Mesodermal cell (in vitro differentiated cells): ENCODE results near the gene DNM3.

ENCODE experiments used
- H3K27ac ChIP-seq: 2 replicates; pipeline ENCODE4 v1.7.0; 2013; ENCODE audit warnings: mild to moderate bottlenecking, low read depth, low read length, moderate library complexity; ENCODE audit not compliant: severe bottlenecking
- H3K36me3 ChIP-seq: 2 replicates; pipeline ENCODE4 v1.7.1; 2013; ENCODE audit warnings: mild to moderate bottlenecking, low read length, moderate library complexity; ENCODE audit not compliant: control insufficient read depth, insufficient read depth
- H3K4me1 ChIP-seq: one replicate; pipeline ENCODE4 v1.7.1; 2013; ENCODE audit warnings: mild to moderate bottlenecking, low read length; ENCODE audit not compliant: insufficient read depth, control insufficient read depth, poor library complexity, severe bottlenecking
- H3K4me3 ChIP-seq: 2 replicates; pipeline ENCODE4 v1.7.0; 2013; ENCODE audit warnings: low read length, control low read depth, mild to moderate bottlenecking; ENCODE audit not compliant: insufficient read depth, poor library complexity, severe bottlenecking; ENCODE audit errors: extremely low read depth
- H3K9me3 ChIP-seq: 2 replicates; pipeline ENCODE4 v1.7.1; 2013; ENCODE audit warnings: mild to moderate bottlenecking, low read length, moderate library complexity; ENCODE audit not compliant: control insufficient read depth
- WGBS, 2 experiments: methylation state at CpG; one replicate each; pipeline ENCODE4 v1.1.5; 2013; ENCODE audit warnings: missing lambda C conversion rate in 2 of 2; ENCODE audit not compliant: insufficient coverage in 2 of 2; 5-methylcytosine and 5-hydroxymethylcytosine counted together

Gene DNM3

DNA sequence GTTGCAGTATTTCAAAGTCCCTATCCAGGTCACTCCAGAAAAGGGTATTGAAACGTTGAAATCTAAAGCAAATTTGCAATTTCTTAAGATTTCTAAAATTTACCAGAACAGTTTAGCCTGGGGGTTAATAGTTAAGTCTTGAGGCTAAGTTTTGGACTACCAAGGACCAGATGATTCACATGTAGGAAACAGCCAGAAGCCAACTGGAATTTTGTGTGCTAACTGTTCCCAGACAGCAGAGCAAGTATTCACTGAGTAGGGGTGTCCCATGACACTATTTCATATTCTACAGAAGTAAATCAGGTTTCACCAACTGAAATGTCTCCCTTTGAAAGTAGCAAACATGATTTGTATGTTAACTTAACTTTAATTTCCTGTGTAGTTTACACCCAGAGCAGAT lies 567.7 kb downstream of the DNM3 start:
- WGBS, 2 experiments: 100% methylated on average over 1 of the region's 1 CpG; no CpG with 5 or more reads in 1 of the 2 experiments
- peaks cover 4% of the 10 kb centered on the region for H3K4me1 ChIP-seq
- H3K9me3 ChIP-seq: no peaks in the 10 kb centered on the region
- H3K27ac ChIP-seq: no peak overlapping the region
- no peak overlapping the region for H3K4me3 ChIP-seq
- H3K36me3 ChIP-seq: no peaks in the 10 kb centered on the region

- no peaks in the 10 kb centered on the region for H3K36me3 ChIP-seq
- WGBS, 2 experiments: no CpG with 5 or more reads among the region's 1 CpG
Observed at GRCh38 chr1:172410027-172410426, 568.7 kb downstream of the DNM3 start.

DNA sequence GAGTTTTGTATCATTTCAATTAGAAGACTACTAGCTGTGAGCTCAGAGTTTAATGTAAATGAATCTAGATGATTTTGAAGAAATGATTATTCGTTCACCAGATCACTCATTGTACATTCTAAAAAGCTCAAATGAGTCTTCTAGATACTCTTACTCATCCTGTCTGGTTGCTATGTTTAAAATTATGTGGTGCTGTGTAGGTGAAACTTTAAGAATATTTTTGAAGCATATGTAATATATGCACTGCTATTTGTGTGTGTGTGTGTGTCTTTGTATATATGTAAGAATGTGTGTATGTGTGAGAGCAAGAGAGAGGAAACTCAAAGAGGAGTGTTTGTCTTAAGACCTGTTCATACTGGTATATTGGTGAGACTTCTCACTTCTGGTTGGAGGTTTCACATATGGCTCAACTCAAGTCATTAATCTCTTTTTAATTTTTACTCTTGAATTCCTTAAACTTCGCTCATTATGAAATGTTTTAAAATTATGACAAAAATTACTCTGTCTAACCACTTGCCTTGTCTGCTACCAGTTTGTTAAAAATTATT lies 570.6 kb downstream of the DNM3 start:
- Histone ChIP-seq H3K27ac (no peak overlapping the region), H3K36me3 (no peaks in the 10 kb centered on the region), H3K4me1 (peaks cover 4% of the 10 kb centered on the region), H3K9me3 (no peaks in the 10 kb centered on the region), H3K4me3 (no peak overlapping the region)
- WGBS, 2 experiments: no CpG with 5 or more reads among the region's 2 CpGs

More at GRCh38 chr1:172410027-172410426, 568.7 kb downstream of the DNM3 start:
- Histone ChIP-seq H3K27ac (no peak overlapping the region), H3K9me3 (no peaks in the 10 kb centered on the region), H3K4me3 (no peak overlapping the region), H3K4me1 (peaks cover 4% of the 10 kb centered on the region)

GRCh38 chr1:172414331-172414730 lies 573.0 kb downstream of the DNM3 start:
- no peaks in the 10 kb centered on the region for H3K9me3 ChIP-seq
- no peak overlapping the region for H3K4me3 ChIP-seq
- no peaks in the 10 kb centered on the region for H3K4me1 ChIP-seq
- H3K36me3 ChIP-seq: no peaks in the 10 kb centered on the region
- no peak overlapping the region for H3K27ac ChIP-seq

DNA sequence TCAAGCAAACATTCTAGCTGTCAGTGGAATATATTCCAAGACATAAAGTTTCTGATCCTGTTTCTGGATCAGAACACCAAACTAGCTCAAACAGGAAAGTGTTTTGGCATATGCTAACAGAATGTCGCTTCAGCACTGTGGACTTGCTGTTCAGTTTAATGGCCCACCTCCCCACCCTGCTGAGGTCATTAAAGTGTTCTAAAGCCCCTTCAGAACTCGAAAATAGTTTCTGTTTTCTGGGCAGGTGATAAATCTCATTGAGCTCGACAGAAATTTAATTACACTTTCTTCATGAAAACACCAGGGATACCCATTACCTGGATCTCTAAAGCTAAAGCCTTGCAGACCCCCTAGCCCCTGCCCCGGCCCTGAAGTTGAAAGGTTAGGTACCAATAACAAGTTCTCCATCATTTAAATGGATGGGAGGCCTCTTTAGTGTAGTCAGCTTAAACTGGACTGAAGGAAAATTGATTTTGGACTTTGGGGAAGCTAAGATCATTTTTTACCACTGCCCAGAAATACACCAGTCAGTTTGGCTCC lies 575.3 kb downstream of the DNM3 start:
- Histone ChIP-seq H3K9me3 (no peaks in the 10 kb centered on the region), H3K27ac (no peak overlapping the region), H3K36me3 (no peaks in the 10 kb centered on the region), H3K4me3 (no peak overlapping the region), H3K4me1 (no peaks in the 10 kb centered on the region)
- WGBS, 2 experiments: 84 to 100% methylated on average over 2 of the region's 4 CpGs

DNA sequence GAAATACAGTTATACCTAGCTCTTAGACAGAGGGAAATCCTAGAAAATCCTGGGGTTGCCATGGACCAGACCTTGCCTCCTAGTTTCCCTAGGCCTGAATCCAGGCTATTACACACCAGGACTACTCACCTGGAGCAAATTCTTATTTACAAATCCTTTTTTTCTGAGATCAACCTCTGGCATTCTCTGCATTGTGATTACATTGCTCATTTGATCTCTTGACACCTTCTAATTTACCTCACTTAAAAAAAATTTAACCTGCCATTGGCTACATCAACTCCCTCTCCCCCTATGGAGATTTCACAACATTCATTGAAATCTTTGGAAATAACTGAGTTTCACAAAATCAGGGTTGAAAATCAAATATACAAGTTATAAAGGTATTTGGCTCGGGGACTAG lies 576.3 kb downstream of the DNM3 start:
- H3K36me3 ChIP-seq: no peaks in the 10 kb centered on the region
- no peak overlapping the region for H3K4me3 ChIP-seq
- peaks cover 5% of the 10 kb centered on the region for H3K4me1 ChIP-seq
- WGBS, 2 experiments: 100% methylated on average over 1 of the region's 1 CpG; no CpG with 5 or more reads in 1 of the 2 experiments
- H3K27ac ChIP-seq: no peak overlapping the region
- no peaks in the 10 kb centered on the region for H3K9me3 ChIP-seq

DNA sequence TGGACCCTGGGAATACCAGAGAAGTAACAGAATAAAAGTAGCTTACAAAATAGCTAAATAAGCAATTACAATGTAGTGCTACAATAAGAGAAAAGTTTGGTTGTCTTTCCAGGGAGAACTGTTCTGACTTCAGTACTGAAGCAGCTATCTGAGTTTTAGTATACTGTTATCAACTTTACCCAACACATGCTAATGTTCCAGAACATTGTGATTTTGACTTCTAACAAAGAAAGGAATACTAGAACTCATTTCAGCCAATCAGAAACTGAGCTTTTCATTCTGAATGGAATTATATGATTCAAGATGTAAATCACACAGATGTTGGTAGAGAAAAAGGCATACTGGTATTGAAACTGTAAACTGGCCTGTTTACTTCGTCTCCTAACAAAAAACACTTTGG lies 579.1 kb downstream of the DNM3 start, which contains the start of gene C1orf105:
Gene C1orf105 (plus strand): TSS at position 301 of the 400 bp plus-strand sequence. CDS start 201 bp downstream, outside the sequence.
- Histone ChIP-seq H3K4me3 (no peak within 1 kb of the TSS), H3K4me1 (peaks cover 5% of the 10 kb centered on the region), H3K36me3 (no peaks in the 10 kb centered on the region), H3K27ac (no peak within 1 kb of the TSS), H3K9me3 (no peaks in the 10 kb centered on the region)
- WGBS, 2 experiments: 67 to 83% methylated on average over 1 of the region's 1 CpG

- H3K4me3 ChIP-seq: no peak overlapping the region
- H3K27ac ChIP-seq: no peak overlapping the region
- WGBS, 2 experiments: 94 to 100% methylated on average over 3 of the region's 5 CpGs
- H3K4me1 ChIP-seq: peaks cover 8% of the 10 kb centered on the region
- no peaks in the 10 kb centered on the region for H3K9me3 ChIP-seq
- H3K36me3 ChIP-seq: no peaks in the 10 kb centered on the region
Observed at GRCh38 chr1:172421974-172422604, 580.8 kb downstream of the DNM3 start.

DNA sequence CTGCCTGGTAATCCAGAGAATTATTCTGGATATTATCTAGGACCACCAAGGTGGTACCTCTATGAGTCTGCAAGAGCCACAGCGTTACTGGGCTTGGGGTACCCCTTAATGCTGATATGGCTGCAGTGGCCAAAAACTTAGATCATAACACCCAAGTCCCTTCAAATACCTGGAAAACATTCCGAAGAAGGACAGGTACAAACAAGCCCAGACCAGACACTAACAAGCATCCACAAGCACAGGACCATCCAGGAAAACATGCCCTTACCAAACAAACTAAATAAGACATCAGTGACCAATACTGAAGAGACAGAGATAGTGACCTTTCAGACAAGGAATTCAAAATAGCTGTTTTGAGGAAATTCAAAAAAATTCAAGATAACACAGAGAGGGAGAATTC lies 582.0 kb downstream of the DNM3 start:
- no peaks in the 10 kb centered on the region for H3K36me3 ChIP-seq

DNA sequence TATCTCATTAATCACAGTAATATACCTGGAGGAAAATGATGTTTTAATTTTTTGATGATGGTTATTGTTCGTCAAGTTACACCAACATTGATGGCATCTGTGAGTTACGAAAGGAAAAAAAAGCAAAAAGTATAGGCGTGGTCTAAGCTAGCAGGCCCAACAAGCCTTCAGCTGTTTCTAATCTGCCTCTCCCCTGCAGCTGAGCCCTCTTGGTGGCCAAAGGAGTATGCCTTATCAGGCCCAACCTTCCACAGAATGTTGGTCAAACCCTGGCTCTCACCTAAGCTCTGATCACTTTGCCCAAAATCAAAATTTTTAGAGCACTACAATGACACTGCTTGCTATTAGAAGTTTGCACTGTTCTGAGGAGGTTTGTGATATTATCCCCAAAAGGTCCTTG lies 584.0 kb downstream of the DNM3 start:
- H3K9me3 ChIP-seq: no peaks in the 10 kb centered on the region
- H3K36me3 ChIP-seq: no peaks in the 10 kb centered on the region
- H3K27ac ChIP-seq: no peak overlapping the region
- peaks cover 8% of the 10 kb centered on the region for H3K4me1 ChIP-seq
- H3K4me3 ChIP-seq: no peak overlapping the region
- 93 to 98% methylated on average over 2 to 3 of the region's 3 CpGs for WGBS, 2 experiments

More for the DNA sequence above, 582.0 kb downstream of the DNM3 start:
- 90 to 100% methylated on average over 1 of the region's 2 CpGs for WGBS, 2 experiments
- Histone ChIP-seq H3K9me3 (no peaks in the 10 kb centered on the region), H3K27ac (no peak overlapping the region), H3K4me3 (no peak overlapping the region), H3K4me1 (peaks cover 8% of the 10 kb centered on the region)

- WGBS, 2 experiments: 90 to 94% methylated on average over 2 of the region's 2 CpGs
Observed at GRCh38 chr1:172427191-172427590, 585.9 kb downstream of the DNM3 start.

More at GRCh38 chr1:172427191-172427590, 585.9 kb downstream of the DNM3 start:
- no peaks in the 10 kb centered on the region for H3K9me3 ChIP-seq
- no peaks in the 10 kb centered on the region for H3K36me3 ChIP-seq
- no peak overlapping the region for H3K27ac ChIP-seq
- H3K4me1 ChIP-seq: peaks cover 2% of the 10 kb centered on the region
- no peak overlapping the region for H3K4me3 ChIP-seq
